Upper lobe of right lung (tissue), 1 donor: ENCODE results near the gene OR2H2. TPM values are rescaled to one million over a fixed set of nuclear protein-coding genes. Genes with fewer than 3 reads are reported as not detected.

ENCODE experiments used
- ATAC-seq: fragments of 200-7000 bp; cut with Tn5 transposase; one replicate; pipeline ENCODE4 v1.9.1; 2020; ENCODE audit warnings: mild to moderate bottlenecking, moderate library complexity
- DNase-seq: peaks from one replicate; pipeline ENCODE4 v3.0.0-alpha.2; 2020
- H3K27ac ChIP-seq: fragments of 200-600 bp; one replicate; pipeline ENCODE4 v1.8.0; 2022
- H3K27me3 ChIP-seq: fragments of 200-600 bp; one replicate; pipeline ENCODE4 v1.8.0; 2022; ENCODE audit warnings: mild to moderate bottlenecking
- H3K36me3 ChIP-seq: fragments of 200-600 bp; one replicate; pipeline ENCODE4 v1.8.0; 2022
- H3K4me1 ChIP-seq: fragments of 200-600 bp; one replicate; pipeline ENCODE4 v1.8.0; 2022
- H3K4me3 ChIP-seq: fragments of 200-600 bp; one replicate; pipeline ENCODE4 v1.8.0; 2022; ENCODE audit warnings: mild to moderate bottlenecking
- H3K9me3 ChIP-seq: fragments of 200-600 bp; one replicate; pipeline ENCODE4 v1.8.0; 2022
- CTCF ChIP-seq: fragments of 200-600 bp; IDR thresholded peaks from one replicate; pipeline ENCODE4 v1.8.0; 2022; ENCODE audit warnings: antibody characterized with exemption
- intact Hi-C: fragments of 100-400 bp; cut with DNase I; formaldehyde crosslinking; loops from one replicate; pipeline ENCODE4 v1.11.0; 2022
- total RNA-seq: library from RNA; stranded (reverse); fragmentation: NEBNext Ultra II Directional; extraction: Animal tissue kit (Norgen Biotek cat#: 25700); gene quantifications from one replicate; pipeline ENCODE4 v1.2.1, GENCODE V29; 2021
- donor health status: DM: no; HTN: yes; CAD: no; lungs with severe emphysema.

The OR2H2 gene
- total RNA-seq, 1 donor from 2014 or later, result not detected

- intact Hi-C loops, result no loop called here
- ATAC-seq, result no peak
- Histone ChIP-seq H3K4me1 (no peaks in the 10 kb centered on the region), H3K36me3 (no peaks in the 10 kb centered on the region), H3K4me3 (no peak overlapping the region), H3K27me3 (peaks cover 14% of the 10 kb centered on the region), H3K27ac (no peak overlapping the region), H3K9me3 (no peaks in the 10 kb centered on the region)
- TF ChIP-seq CTCF, result no peak
- DNase-seq, result no peak
These were observed 23.2 kb upstream of the OR2H2 start for GRCh38 chr6:29561606-29562181.

GRCh38 chr6:29563435-29563965, 21.4 kb upstream of the OR2H2 start:
- no peak overlapping the region for H3K27ac ChIP-seq
- no peaks in the 10 kb centered on the region for H3K36me3 ChIP-seq
- no peaks in the 10 kb centered on the region for H3K9me3 ChIP-seq
- H3K4me1 ChIP-seq, result no peaks in the 10 kb centered on the region
- H3K4me3 ChIP-seq, result no peak overlapping the region
- TF ChIP-seq CTCF, result no peak
- intact Hi-C loops, result no loop called here
- H3K27me3 ChIP-seq, result peaks cover 14% of the 10 kb centered on the region
- DNase-seq (no peak), ATAC-seq (no peak)

GRCh38 chr6:29564875-29565274, 20.0 kb upstream of the OR2H2 start:
- H3K36me3 ChIP-seq, result no peaks in the 10 kb centered on the region
- intact Hi-C loops, result no loop called here
- H3K9me3 ChIP-seq, result no peaks in the 10 kb centered on the region
- ATAC-seq, result no peak
- H3K4me3 ChIP-seq, result no peak overlapping the region
- no peak for TF ChIP-seq CTCF
- H3K27ac ChIP-seq, result no peak overlapping the region
- peaks cover 10% of the 10 kb centered on the region for H3K27me3 ChIP-seq
- no peaks in the 10 kb centered on the region for H3K4me1 ChIP-seq
- DNase-seq, result no peak

- Histone ChIP-seq H3K27me3 (peaks cover 15% of the 10 kb centered on the region), H3K27ac (no peak overlapping the region), H3K36me3 (no peaks in the 10 kb centered on the region), H3K9me3 (no peaks in the 10 kb centered on the region), H3K4me3 (no peak overlapping the region), H3K4me1 (no peaks in the 10 kb centered on the region)
- intact Hi-C loops, result no loop called here
- ATAC-seq, result no peak
- no peak for DNase-seq
- no peak for TF ChIP-seq CTCF
These were observed 18.1 kb upstream of the OR2H2 start for GRCh38 chr6:29566856-29567255.

- no peaks in the 10 kb centered on the region for H3K36me3 ChIP-seq
- no peaks in the 10 kb centered on the region for H3K9me3 ChIP-seq
- intact Hi-C loops, result no loop called here
- no peak for DNase-seq
- H3K27me3 ChIP-seq, result peaks cover 22% of the 10 kb centered on the region
- no peak overlapping the region for H3K4me3 ChIP-seq
- no peaks in the 10 kb centered on the region for H3K4me1 ChIP-seq
- no peak for TF ChIP-seq CTCF
- no peak for ATAC-seq
- H3K27ac ChIP-seq, result no peak overlapping the region
These were observed 17.4 kb upstream of the OR2H2 start for GRCh38 chr6:29567541-29567940.

GRCh38 chr6:29567991-29568390, 16.9 kb upstream of the OR2H2 start:
- H3K27me3 ChIP-seq, result peaks cover 25% of the 10 kb centered on the region
- H3K4me1 ChIP-seq, result no peaks in the 10 kb centered on the region
- H3K9me3 ChIP-seq, result no peaks in the 10 kb centered on the region
- H3K4me3 ChIP-seq, result no peak overlapping the region
- H3K27ac ChIP-seq, result no peak overlapping the region
- TF ChIP-seq CTCF, result no peak
- no peaks in the 10 kb centered on the region for H3K36me3 ChIP-seq
- intact Hi-C loops, result no loop called here
- DNase-seq (no peak), ATAC-seq (no peak)
